PFSK-1 (cell line): Measurements from ENCODE around the gene ACSF3.

Experiments
- FOXP2 ChIP-seq: optimal IDR thresholded peaks from 2 replicates; pipeline ENCODE3; 2011; ENCODE audit warnings: borderline replicate concordance, control low read depth, inconsistent platforms; ENCODE audit not compliant: insufficient read depth; ENCODE audit errors: extremely low read length, extremely low read depth
- POLR2AphosphoS5 ChIP-seq: IDR thresholded peaks from 2 replicates; pipeline ENCODE4 v1.6.1; 2012; ENCODE audit warnings: low read depth, mild to moderate bottlenecking, control low read depth, low read length, moderate library complexity
- SIN3A ChIP-seq: IDR thresholded peaks from 2 replicates; pipeline ENCODE4 v1.6.1; 2012; ENCODE audit warnings: mild to moderate bottlenecking, low read length, moderate library complexity, borderline replicate concordance; ENCODE audit not compliant: insufficient read depth
- TAF1 ChIP-seq: IDR thresholded peaks from 2 replicates; pipeline ENCODE4 v1.6.1; 2012; ENCODE audit warnings: low read length, control low read depth, borderline replicate concordance; ENCODE audit not compliant: insufficient read depth
- TF ChIP-seq, protein P1 (sequence below), 2 experiments: IDR thresholded peaks; 2 replicates each; pipeline versions ENCODE4 v1.6.1 to v1.8.0; 2011 to 2012; ENCODE audit warnings: low read depth in 2 of 2, low read length in 2 of 2, control low read depth in 1 of 2, inconsistent platforms in 1 of 2, mild to moderate bottlenecking in 1 of 2, moderate library complexity in 1 of 2; ENCODE audit not compliant: insufficient read depth in 1 of 2

DNA sequence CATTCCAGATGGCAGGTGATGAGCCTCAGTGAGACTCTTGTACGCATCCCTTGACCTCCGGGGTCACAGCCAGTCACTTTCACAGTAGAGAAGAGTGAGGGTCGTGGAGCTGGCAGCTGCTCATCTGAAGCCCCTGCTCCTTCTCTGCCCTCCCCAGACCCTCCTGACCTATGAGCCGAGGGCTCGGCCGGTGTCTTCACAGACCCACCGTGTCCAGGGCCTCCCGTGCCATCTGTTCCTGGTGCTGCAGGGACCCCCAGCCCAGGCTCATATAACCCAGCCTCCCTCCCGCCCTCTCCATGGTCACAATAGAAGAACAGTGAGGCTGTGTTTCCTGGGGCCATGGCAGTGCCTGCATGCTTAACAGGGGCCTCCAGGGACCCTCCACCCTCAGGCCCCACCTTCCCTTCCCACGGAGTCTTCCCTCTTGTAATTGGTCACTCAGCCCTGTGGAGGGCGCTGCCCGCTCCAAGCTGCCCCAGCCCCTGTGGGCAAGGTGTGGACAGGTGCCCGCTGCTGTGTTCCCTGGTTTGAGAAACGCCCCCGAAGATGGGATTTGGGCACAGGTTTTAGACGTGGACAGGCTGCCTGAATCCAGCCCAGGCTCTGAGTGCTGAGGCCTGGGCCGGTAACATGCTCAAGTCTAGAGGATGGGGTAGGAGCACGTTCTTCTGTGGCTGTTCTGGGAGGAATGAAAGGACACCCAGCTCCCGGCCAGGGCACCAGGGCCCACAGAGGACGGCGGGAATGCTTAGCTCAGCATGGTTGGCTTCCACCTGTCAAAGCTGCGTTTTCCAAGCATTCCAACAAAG lies 38.7 kb downstream of the ACSF3 start:
- TF ChIP-seq FOXP2, result no peak
- no peak for TF ChIP-seq SIN3A
- no peak for TF ChIP-seq POLR2AphosphoS5
- TF ChIP-seq, protein P1, sequence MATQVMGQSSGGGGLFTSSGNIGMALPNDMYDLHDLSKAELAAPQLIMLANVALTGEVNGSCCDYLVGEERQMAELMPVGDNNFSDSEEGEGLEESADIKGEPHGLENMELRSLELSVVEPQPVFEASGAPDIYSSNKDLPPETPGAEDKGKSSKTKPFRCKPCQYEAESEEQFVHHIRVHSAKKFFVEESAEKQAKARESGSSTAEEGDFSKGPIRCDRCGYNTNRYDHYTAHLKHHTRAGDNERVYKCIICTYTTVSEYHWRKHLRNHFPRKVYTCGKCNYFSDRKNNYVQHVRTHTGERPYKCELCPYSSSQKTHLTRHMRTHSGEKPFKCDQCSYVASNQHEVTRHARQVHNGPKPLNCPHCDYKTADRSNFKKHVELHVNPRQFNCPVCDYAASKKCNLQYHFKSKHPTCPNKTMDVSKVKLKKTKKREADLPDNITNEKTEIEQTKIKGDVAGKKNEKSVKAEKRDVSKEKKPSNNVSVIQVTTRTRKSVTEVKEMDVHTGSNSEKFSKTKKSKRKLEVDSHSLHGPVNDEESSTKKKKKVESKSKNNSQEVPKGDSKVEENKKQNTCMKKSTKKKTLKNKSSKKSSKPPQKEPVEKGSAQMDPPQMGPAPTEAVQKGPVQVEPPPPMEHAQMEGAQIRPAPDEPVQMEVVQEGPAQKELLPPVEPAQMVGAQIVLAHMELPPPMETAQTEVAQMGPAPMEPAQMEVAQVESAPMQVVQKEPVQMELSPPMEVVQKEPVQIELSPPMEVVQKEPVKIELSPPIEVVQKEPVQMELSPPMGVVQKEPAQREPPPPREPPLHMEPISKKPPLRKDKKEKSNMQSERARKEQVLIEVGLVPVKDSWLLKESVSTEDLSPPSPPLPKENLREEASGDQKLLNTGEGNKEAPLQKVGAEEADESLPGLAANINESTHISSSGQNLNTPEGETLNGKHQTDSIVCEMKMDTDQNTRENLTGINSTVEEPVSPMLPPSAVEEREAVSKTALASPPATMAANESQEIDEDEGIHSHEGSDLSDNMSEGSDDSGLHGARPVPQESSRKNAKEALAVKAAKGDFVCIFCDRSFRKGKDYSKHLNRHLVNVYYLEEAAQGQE (IDR thresholded peaks at IDR 0.05; ENCODE audit: insufficient read depth in 1 of 2, low read depth in 2 of 2, low read length in 2 of 2), result no peak
- no peak for TF ChIP-seq TAF1
